DOHH2 (cell line): ENCODE measurements around the gene FAM227B.

Experiments
- EZH2phosphoT487 ChIP-seq: fragments of 200-600 bp; sonication (generic); IDR thresholded peaks from 2 replicates; pipeline ENCODE4 v1.6.1; 2017; ENCODE audit warnings: borderline replicate concordance, mild to moderate bottlenecking, antibody characterized with exemption, low read length, moderate library complexity, mixed read lengths
- TF ChIP-seq, protein P1 (sequence below): fragments of 200-600 bp; sonication (generic); IDR thresholded peaks from one replicate; pipeline ENCODE4 v1.5.1; 2014; ENCODE audit warnings: antibody characterized with exemption, mild to moderate bottlenecking, low read depth, low read length; ENCODE audit not compliant: poor library complexity, severe bottlenecking

GRCh38 chr15:49331442-49331841 is 289.2 kb downstream of the FAM227B start:
- TF ChIP-seq, protein P1, sequence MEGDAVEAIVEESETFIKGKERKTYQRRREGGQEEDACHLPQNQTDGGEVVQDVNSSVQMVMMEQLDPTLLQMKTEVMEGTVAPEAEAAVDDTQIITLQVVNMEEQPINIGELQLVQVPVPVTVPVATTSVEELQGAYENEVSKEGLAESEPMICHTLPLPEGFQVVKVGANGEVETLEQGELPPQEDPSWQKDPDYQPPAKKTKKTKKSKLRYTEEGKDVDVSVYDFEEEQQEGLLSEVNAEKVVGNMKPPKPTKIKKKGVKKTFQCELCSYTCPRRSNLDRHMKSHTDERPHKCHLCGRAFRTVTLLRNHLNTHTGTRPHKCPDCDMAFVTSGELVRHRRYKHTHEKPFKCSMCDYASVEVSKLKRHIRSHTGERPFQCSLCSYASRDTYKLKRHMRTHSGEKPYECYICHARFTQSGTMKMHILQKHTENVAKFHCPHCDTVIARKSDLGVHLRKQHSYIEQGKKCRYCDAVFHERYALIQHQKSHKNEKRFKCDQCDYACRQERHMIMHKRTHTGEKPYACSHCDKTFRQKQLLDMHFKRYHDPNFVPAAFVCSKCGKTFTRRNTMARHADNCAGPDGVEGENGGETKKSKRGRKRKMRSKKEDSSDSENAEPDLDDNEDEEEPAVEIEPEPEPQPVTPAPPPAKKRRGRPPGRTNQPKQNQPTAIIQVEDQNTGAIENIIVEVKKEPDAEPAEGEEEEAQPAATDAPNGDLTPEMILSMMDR: no peak
- TF ChIP-seq EZH2phosphoT487: no peak
